HepG2 (cell line): ENCODE data around the gene C4orf36. TPM values are rescaled to one million over a fixed set of nuclear protein-coding genes. Genes with fewer than 3 reads are reported as not detected.

Source experiments
- ATAC-seq: fragments of 200-7000 bp; cut with Tn5 transposase; 3 replicates; pipeline ENCODE4 v1.9.1; 2020; ENCODE audit warnings: mild to moderate bottlenecking, moderate library complexity
- BruUV-seq: library from RNA; stranded (reverse); fragments of 400-500 nt; replicated peaks from 2 replicates; lab custom pipeline; 2021; lab: Mats Ljungman, UMichigan
- CTCF ChIA-PET: fragments of 300-600 bp; formaldehyde crosslinking; extraction: SDS; loops from one replicate; lab custom pipeline; 2021; ENCODE audit warnings: low total read pairs, inconsistent platforms, low intra/inter-chr PET ratio; lab: Yijun Ruan, JAX
- POLR2A ChIA-PET: fragments of 350-600 bp; sonication (Branson Sonifier 250); formaldehyde crosslinking; loops from one replicate; lab custom pipeline; 2020; ENCODE audit warnings: antibody characterized with exemption, inconsistent platforms; lab: Yijun Ruan, JAX
- DNase-seq: peaks from one replicate; pipeline ENCODE4 v3.0.0-alpha.2; 2015; ENCODE audit warnings: low spot score
- FAIRE-seq: peaks from 3 replicates; lab custom pipeline; 2011; peaks lifted over from hg19 to GRCh38; lab: Jason Lieb, UNC
- H2AFZ ChIP-seq: one replicate; pipeline ENCODE4 v1.6.1; 2011; ENCODE audit warnings: low read length, inconsistent platforms
- H3K27ac ChIP-seq: fragments of 300-600 bp; 3 replicates; pipeline ENCODE4 v1.8.0; 2011; ENCODE audit warnings: mixed run types, mild to moderate bottlenecking, mixed read lengths, low read length, inconsistent platforms; ENCODE audit not compliant: insufficient read depth; ENCODE audit errors: extremely low read length
- H3K27me3 ChIP-seq, 2 experiments: fragments of 200-600 bp in 1 of 2; 2 replicates in 1 of 2; 3 replicates in 1 of 2; pipeline versions ENCODE4 v1.6.0 to v1.8.0; 2011; ENCODE audit warnings: low read length in 2 of 2, mild to moderate bottlenecking in 2 of 2, moderate library complexity in 2 of 2, inconsistent platforms in 1 of 2; ENCODE audit not compliant: insufficient read depth in 2 of 2, control insufficient read depth in 1 of 2
- H3K36me3 ChIP-seq, 2 experiments: fragments of 200-600 bp in 1 of 2; replicated peaks in 1 of 2; 2 replicates in 1 of 2; 3 replicates in 1 of 2; pipeline versions ENCODE4 v1.5.1 to v1.8.0; 2011; ENCODE audit warnings: low read length in 2 of 2, inconsistent platforms in 1 of 2; ENCODE audit not compliant: insufficient read depth in 2 of 2, control insufficient read depth in 1 of 2
- H3K4me1 ChIP-seq: 2 replicates; pipeline ENCODE4 v1.5.1; 2012; ENCODE audit warnings: low read length, inconsistent platforms; ENCODE audit not compliant: insufficient read depth
- H3K4me2 ChIP-seq: 2 replicates; pipeline ENCODE4 v1.6.0; 2011; ENCODE audit warnings: low read depth, low read length, inconsistent platforms
- H3K4me3 ChIP-seq, 3 experiments: fragments of 200-600 bp in 1 of 3; sonication (generic), shearing (Covaris generic) in 1 of 3; replicated peaks in 1 of 3; 2 replicates each; pipeline ENCODE4 v1.5.1; 2011 to 2016; ENCODE audit warnings: low read length in 3 of 3, inconsistent platforms in 2 of 3, low read depth in 2 of 3, mild to moderate bottlenecking in 2 of 3, control low read depth in 1 of 3, mixed read lengths in 1 of 3; ENCODE audit not compliant: insufficient read depth in 1 of 3
- H3K79me2 ChIP-seq: one replicate; pipeline ENCODE4 v1.6.1; 2011; ENCODE audit warnings: low read length, inconsistent platforms; ENCODE audit not compliant: insufficient read depth
- H3K9ac ChIP-seq: 2 replicates; pipeline ENCODE4 v1.6.0; 2011; ENCODE audit warnings: mild to moderate bottlenecking, low read depth, low read length, inconsistent platforms; ENCODE audit not compliant: insufficient read depth
- H3K9me3 ChIP-seq: 2 replicates; pipeline ENCODE4 v1.5.1; 2012; ENCODE audit warnings: mild to moderate bottlenecking, low read length
- H4K20me1 ChIP-seq: 2 replicates; pipeline ENCODE4 v1.6.0; 2011; ENCODE audit warnings: inconsistent platforms, mild to moderate bottlenecking, low read length, moderate library complexity; ENCODE audit not compliant: insufficient read depth
- GPBP1L1 ChIP-seq: sonication (generic); formaldehyde crosslinking; IDR thresholded peaks from 2 replicates; pipeline ENCODE4 v1.5.0; 2020; ENCODE audit warnings: mild to moderate bottlenecking, missing genetic modification reagents
- ZNF225 ChIP-seq: sonication (generic); formaldehyde crosslinking; IDR thresholded peaks from 2 replicates; pipeline ENCODE4 v1.4.0; 2020; ENCODE audit warnings: mild to moderate bottlenecking, missing genetic modification reagents
- ZNF672 ChIP-seq: sonication (generic); formaldehyde crosslinking; IDR thresholded peaks from 2 replicates; pipeline ENCODE4 v1.8.1; 2022; ENCODE audit warnings: missing genetic modification reagents
- ZNF710 ChIP-seq: sonication (generic); formaldehyde crosslinking; IDR thresholded peaks from 2 replicates; pipeline ENCODE4 v1.5.0; 2020; ENCODE audit warnings: mild to moderate bottlenecking, missing genetic modification reagents, borderline replicate concordance
- ZNF788 ChIP-seq: sonication (generic); formaldehyde crosslinking; IDR thresholded peaks from 2 replicates; pipeline ENCODE4 v1.5.0; 2020; ENCODE audit warnings: mild to moderate bottlenecking, missing genetic modification reagents, borderline replicate concordance
- ZNF790 ChIP-seq: sonication (generic); formaldehyde crosslinking; IDR thresholded peaks from 2 replicates; pipeline ENCODE4 v1.8.0; 2022; ENCODE audit warnings: missing genetic modification reagents, mild to moderate bottlenecking, borderline replicate concordance
- WGBS: methylation state at CpG from one replicate; pipeline ENCODE4 v1.1.6; 2017; ENCODE audit warnings: low lambda C conversion rate; 5-methylcytosine and 5-hydroxymethylcytosine counted together
- in situ Hi-C: cut with HindIII; loops from 2 replicates; pipeline ENCODE4 v1.10.0; 2017; ENCODE audit warnings: low pct_unique_long_range_greater_than_20kb; ENCODE audit not compliant: extremely low pct_ligation_motif_present
- intact Hi-C: fragments of 100-400 bp; cut with micrococcal nuclease; formaldehyde crosslinking; loops from one replicate; pipeline ENCODE4 v1.10.0; 2022; ENCODE audit not compliant: unreplicated experiment
- polyA plus RNA-seq, 8 experiments: library from polyadenylated mRNA; depleted of rRNA in 3 of 8; stranded (reverse) in 7 of 8; unstranded in 1 of 8; fragments of >200 nt; fragmentation: Illumina TruSeq in 4 of 8; extraction: Trizol in 4 of 8; gene quantifications; 2 replicates each; pipeline versions ENCODE4 v1.2.1 to v1.2.3, GENCODE V29; 2011 to 2016; ENCODE audit warnings: low read depth in 4 of 8, missing spikeins in 1 of 8, mixed read lengths in 1 of 8; ENCODE audit not compliant: insufficient read depth in 1 of 8
- total RNA-seq, 5 experiments: library from RNA; depleted of rRNA; stranded (reverse); fragments of >200 nt; fragmentation: Illumina TruSeq; extraction: Trizol; gene quantifications; 2 replicates each; pipeline ENCODE4 v1.2.3, GENCODE V29; 2016; ENCODE audit warnings: low read depth in 1 of 5

C4orf36 gene
- total and polyA plus RNA-seq, 2 of the 13 experiments (the other 11 are each of a cell fraction or from before 2014, with no cell fraction given), result 0.63 TPM; not detected in 1

DNA sequence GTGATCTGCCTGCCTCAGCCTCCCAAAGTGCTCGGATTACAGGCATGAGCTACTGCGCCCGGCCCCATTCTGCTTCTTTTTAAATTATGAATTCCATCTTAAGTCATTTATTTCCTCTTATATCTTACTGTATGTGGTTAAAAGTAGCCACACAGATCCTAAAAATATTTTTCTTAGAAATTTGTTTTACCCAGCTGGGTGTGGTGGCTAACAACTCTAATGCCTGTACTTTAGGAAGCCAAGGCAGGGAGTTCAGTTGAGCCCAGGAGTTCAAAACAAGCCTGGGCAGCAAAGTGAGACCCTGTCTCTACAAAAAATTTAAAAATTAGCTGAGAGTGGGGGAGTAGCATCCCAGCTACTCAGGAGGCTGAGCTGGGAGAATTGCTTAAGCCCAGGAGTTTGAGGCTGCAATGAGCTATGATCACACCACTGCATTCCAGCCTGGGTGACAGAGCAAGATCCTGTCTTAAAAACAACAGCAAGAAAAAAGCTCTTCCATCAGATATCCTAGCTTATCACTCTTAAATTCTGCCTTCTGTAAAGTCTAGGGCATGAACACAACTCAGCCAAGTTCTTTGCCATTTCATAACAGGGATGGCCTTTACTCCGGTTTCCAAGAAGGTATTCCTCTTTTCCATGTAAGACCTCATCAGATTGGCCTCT lies 27.5 kb upstream of the C4orf36 start:
- intact Hi-C loops (loop anchor here (5.0 kb wide), 1 partner anchor 188 kb away; no protein-coding TSS in a partner anchor), in situ Hi-C loops (loop anchor here (5.0 to 10.0 kb wide), 2 partner anchors 173 to 315 kb away; no protein-coding TSS in a partner anchor)
- H4K20me1 ChIP-seq, result no peaks in the 10 kb centered on the region
- no peak overlapping the region for H2AFZ ChIP-seq
- no peak overlapping the region for H3K4me2 ChIP-seq
- no peaks in the 10 kb centered on the region for H3K27me3 ChIP-seq
- H3K9me3 ChIP-seq, result no peaks in the 10 kb centered on the region
- H3K4me3 ChIP-seq, result no peak overlapping the region
- ATAC-seq (no peak), DNase-seq (no peak), FAIRE-seq (no peak)
- no peak overlapping the region for H3K27ac ChIP-seq
- no peaks in the 10 kb centered on the region; a peak in 1 of 5 replicates for H3K36me3 ChIP-seq
- no peak for TF ChIP-seq ZNF672 (CRISPR knock-in tag)
- TF ChIP-seq ZNF225, result no peak
- TF ChIP-seq ZNF710 (CRISPR knock-in tag), result no peak
- TF ChIP-seq ZNF790, result no peak
- no peak for TF ChIP-seq ZNF788 (CRISPR knock-in tag)
- no peak for TF ChIP-seq GPBP1L1 (CRISPR knock-in tag)
- peaks cover 11% of the 10 kb centered on the region for H3K4me1 ChIP-seq
- no TSS peak for BruUV-seq
- CTCF ChIA-PET, result no interaction called here
- POLR2A ChIA-PET, result interaction anchor here (0.7 to 2.0 kb wide), 4 partner anchors 8 to 170 kb away, joined by 3 to 7 read pairs (median 4); partner anchors contain the start of gene AFF1
- 99% methylated on average over 4 of the region's 4 CpGs for WGBS
- no peaks in the 10 kb centered on the region for H3K79me2 ChIP-seq
- H3K9ac ChIP-seq, result no peak overlapping the region
